Skeletal muscle satellite cell (primary cell): ENCODE results near the gene TMA7B.

ENCODE experiments used
- H3K27me3 ChIP-seq: 2 replicates; pipeline ENCODE4 v1.7.0; 2013; ENCODE audit warnings: low read length; ENCODE audit not compliant: control insufficient read depth, insufficient read depth
- H3K36me3 ChIP-seq: 2 replicates; pipeline ENCODE4 v1.7.0; 2013; ENCODE audit warnings: mild to moderate bottlenecking, control low read depth, low read length; ENCODE audit not compliant: insufficient read depth
- H3K4me1 ChIP-seq: 2 replicates; pipeline ENCODE4 v1.7.0; 2013; ENCODE audit warnings: low read length; ENCODE audit not compliant: control insufficient read depth, insufficient read depth
- H3K4me2 ChIP-seq: 2 replicates; pipeline ENCODE4 v1.7.0; 2013; ENCODE audit warnings: mild to moderate bottlenecking, low read length
- H3K4me3 ChIP-seq: 2 replicates; pipeline ENCODE4 v1.7.0; 2013; ENCODE audit warnings: low read length
- H3K9ac ChIP-seq: 2 replicates; pipeline ENCODE4 v1.7.0; 2013; ENCODE audit warnings: mild to moderate bottlenecking, low read depth, low read length, moderate library complexity
- H3K9me3 ChIP-seq: replicated peaks from 2 replicates; pipeline ENCODE4 v1.7.0; 2013; ENCODE audit warnings: mild to moderate bottlenecking, control low read depth, low read length

Gene TMA7B

GRCh38 chr22:39974065-39974464 lies 13.9 kb downstream of the TMA7B start:
- H3K27me3 ChIP-seq = peaks cover 63% of the 10 kb centered on the region
- no peak overlapping the region for H3K4me2 ChIP-seq
- H3K4me3 ChIP-seq = no peak overlapping the region
- no peaks in the 10 kb centered on the region for H3K36me3 ChIP-seq
- no peaks in the 10 kb centered on the region for H3K9me3 ChIP-seq
- H3K4me1 ChIP-seq = peaks cover under 1% of the 10 kb centered on the region
- no peak overlapping the region for H3K9ac ChIP-seq

- Histone ChIP-seq H3K4me1 (no peaks in the 10 kb centered on the region), H3K4me3 (no peak overlapping the region), H3K4me2 (no peak overlapping the region), H3K36me3 (no peaks in the 10 kb centered on the region), H3K27me3 (peaks cover 54% of the 10 kb centered on the region), H3K9ac (no peak overlapping the region), H3K9me3 (no peaks in the 10 kb centered on the region)
These were observed 18.9 kb downstream of the TMA7B start for GRCh38 chr22:39979048-39979447.

DNA sequence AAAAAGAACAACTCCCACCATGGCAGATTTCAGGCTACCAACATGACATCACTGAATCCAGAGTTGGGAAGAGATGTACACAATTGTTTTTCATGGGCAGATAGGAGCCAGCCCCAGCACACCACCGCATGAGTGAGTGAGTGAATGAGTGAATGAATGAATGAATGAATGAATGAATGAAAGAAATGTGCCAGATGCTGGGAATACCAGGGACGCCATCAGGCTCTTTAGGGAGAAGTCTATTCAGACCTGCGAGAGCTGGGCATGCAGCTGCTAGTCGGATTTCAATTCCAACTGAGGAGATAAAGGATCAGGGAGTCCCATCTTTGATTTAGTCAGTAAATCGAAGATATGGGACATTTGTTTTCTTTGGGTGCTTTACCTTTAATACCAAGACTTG lies 19.3 kb downstream of the TMA7B start:
- Histone ChIP-seq H3K36me3 (no peaks in the 10 kb centered on the region), H3K9ac (no peak overlapping the region), H3K4me2 (no peak overlapping the region), H3K27me3 (peaks cover 56% of the 10 kb centered on the region), H3K9me3 (no peaks in the 10 kb centered on the region), H3K4me1 (no peaks in the 10 kb centered on the region), H3K4me3 (no peak overlapping the region)

GRCh38 chr22:39980596-39980995 lies 20.4 kb downstream of the TMA7B start:
- Histone ChIP-seq H3K4me2 (no peak overlapping the region), H3K36me3 (no peaks in the 10 kb centered on the region), H3K4me1 (no peaks in the 10 kb centered on the region), H3K27me3 (peaks cover 50% of the 10 kb centered on the region), H3K9ac (no peak overlapping the region), H3K9me3 (no peaks in the 10 kb centered on the region), H3K4me3 (no peak overlapping the region)

GRCh38 chr22:39983346-39983745 lies 23.1 kb downstream of the TMA7B start:
- Histone ChIP-seq H3K9me3 (no peaks in the 10 kb centered on the region), H3K4me3 (no peak overlapping the region), H3K4me2 (no peak overlapping the region), H3K27me3 (peaks cover 32% of the 10 kb centered on the region), H3K4me1 (no peaks in the 10 kb centered on the region), H3K9ac (no peak overlapping the region), H3K36me3 (no peaks in the 10 kb centered on the region)

GRCh38 chr22:39984006-39984405 lies 23.8 kb downstream of the TMA7B start:
- Histone ChIP-seq H3K9ac (no peak overlapping the region), H3K4me2 (no peak overlapping the region), H3K36me3 (no peaks in the 10 kb centered on the region), H3K4me1 (no peaks in the 10 kb centered on the region), H3K27me3 (peaks cover 35% of the 10 kb centered on the region), H3K9me3 (no peaks in the 10 kb centered on the region), H3K4me3 (no peak overlapping the region)

- Histone ChIP-seq H3K4me2 (no peak overlapping the region), H3K27me3 (peaks cover 32% of the 10 kb centered on the region), H3K9me3 (no peaks in the 10 kb centered on the region), H3K9ac (no peak overlapping the region), H3K4me1 (no peaks in the 10 kb centered on the region), H3K36me3 (no peaks in the 10 kb centered on the region), H3K4me3 (no peak overlapping the region)
These were observed 24.5 kb downstream of the TMA7B start for GRCh38 chr22:39984746-39985145.

DNA sequence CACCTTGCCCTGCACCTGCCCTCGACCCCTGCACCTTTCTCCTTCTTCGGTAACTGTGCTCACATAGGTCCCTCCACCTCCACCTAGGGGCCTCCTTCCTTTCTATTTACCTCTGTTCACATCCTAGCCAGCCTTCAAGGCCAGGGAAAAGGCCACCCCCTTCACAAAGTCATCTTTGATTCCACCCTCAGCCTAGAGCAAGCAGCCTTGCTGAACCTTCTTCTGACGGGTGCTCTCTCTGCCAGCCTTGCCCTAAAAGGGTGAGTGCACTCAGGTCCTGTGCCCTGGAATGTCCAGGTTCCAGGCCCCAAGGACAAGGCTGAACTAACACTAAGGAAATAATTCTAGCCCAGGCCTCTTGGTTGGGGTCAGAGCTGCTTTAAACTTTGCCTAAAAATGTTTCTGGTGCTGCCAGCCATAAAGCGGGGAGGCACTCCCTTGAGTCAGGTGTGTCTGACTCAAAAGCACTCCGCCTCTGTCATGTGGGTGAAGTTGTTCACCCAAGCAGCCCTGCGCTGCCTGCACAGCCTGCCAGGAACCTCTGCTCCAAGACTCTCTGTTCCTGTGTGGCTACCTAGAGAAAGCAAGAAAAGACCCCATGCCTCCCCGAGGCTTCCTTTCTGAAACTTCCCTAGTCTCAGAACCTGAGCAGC lies 25.3 kb downstream of the TMA7B start:
- H3K4me3 ChIP-seq = no peak overlapping the region
- no peak overlapping the region for H3K4me2 ChIP-seq
- no peaks in the 10 kb centered on the region for H3K36me3 ChIP-seq
- no peak overlapping the region for H3K9ac ChIP-seq
- no peaks in the 10 kb centered on the region for H3K9me3 ChIP-seq
- no peaks in the 10 kb centered on the region for H3K4me1 ChIP-seq
- H3K27me3 ChIP-seq = peaks cover 28% of the 10 kb centered on the region

GRCh38 chr22:39988386-39989114 lies 28.4 kb downstream of the TMA7B start:
- Histone ChIP-seq H3K27me3 (peaks cover 48% of the 10 kb centered on the region), H3K36me3 (no peaks in the 10 kb centered on the region), H3K9me3 (no peaks in the 10 kb centered on the region), H3K4me2 (no peak overlapping the region), H3K9ac (no peak overlapping the region), H3K4me1 (no peaks in the 10 kb centered on the region), H3K4me3 (no peak overlapping the region)

DNA sequence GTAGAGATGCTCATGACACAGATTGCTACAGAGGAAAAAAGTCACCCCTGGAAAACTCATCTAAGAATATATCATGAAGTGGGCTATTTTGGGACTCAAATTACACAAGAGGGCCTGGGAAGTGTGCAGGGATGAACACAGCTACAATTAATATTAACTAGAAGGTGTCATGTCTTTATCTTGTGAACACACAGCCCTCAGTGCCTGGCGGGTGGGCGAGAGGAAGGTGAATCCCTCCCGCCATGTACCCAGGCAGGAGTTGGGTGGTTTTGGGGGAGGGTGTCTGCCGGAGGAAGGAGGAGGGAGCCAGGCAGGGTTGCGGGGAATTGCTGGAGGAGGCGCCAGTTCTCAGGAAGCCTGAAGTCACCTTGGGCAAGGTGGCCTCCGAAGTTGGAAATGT lies 29.4 kb downstream of the TMA7B start:
- H3K9me3 ChIP-seq = no peaks in the 10 kb centered on the region
- no peak overlapping the region for H3K9ac ChIP-seq
- no peaks in the 10 kb centered on the region for H3K36me3 ChIP-seq
- H3K4me2 ChIP-seq = no peak overlapping the region
- no peaks in the 10 kb centered on the region for H3K4me1 ChIP-seq
- H3K4me3 ChIP-seq = no peak overlapping the region
- H3K27me3 ChIP-seq = peaks cover 51% of the 10 kb centered on the region

GRCh38 chr22:39990686-39991085 lies 30.5 kb downstream of the TMA7B start:
- H3K4me3 ChIP-seq = no peak overlapping the region
- no peak overlapping the region for H3K9ac ChIP-seq
- no peaks in the 10 kb centered on the region for H3K4me1 ChIP-seq
- no peaks in the 10 kb centered on the region for H3K9me3 ChIP-seq
- H3K4me2 ChIP-seq = no peak overlapping the region
- H3K36me3 ChIP-seq = no peaks in the 10 kb centered on the region
- H3K27me3 ChIP-seq = peaks cover 52% of the 10 kb centered on the region
